IPS-15b (cell line): ENCODE results near the gene RCAN1.
A peak's percentile ranks its signal among the peaks of the same experiment; 100 is the strongest.
"Not testable (repeated sequence)": the region's sequence is repeated elsewhere in the genome, so short reads cannot be mapped to it uniquely, and the experiment has no call there.

Experiments
- H3K27me3 ChIP-seq: one replicate; pipeline ENCODE4 v1.6.1; 2013; ENCODE audit warnings: low read length; ENCODE audit not compliant: control insufficient read depth, insufficient read depth
- H3K36me3 ChIP-seq: one replicate; pipeline ENCODE4 v1.6.1; 2013; ENCODE audit warnings: low read length; ENCODE audit not compliant: control insufficient read depth, insufficient read depth
- H3K4me1 ChIP-seq: one replicate; pipeline ENCODE4 v1.6.1; 2013; ENCODE audit warnings: mild to moderate bottlenecking, low read length; ENCODE audit not compliant: control insufficient read depth, insufficient read depth
- H3K4me3 ChIP-seq: one replicate; pipeline ENCODE4 v1.5.1; 2013; ENCODE audit warnings: low read depth, low read length
- H3K9ac ChIP-seq: one replicate; pipeline ENCODE4 v1.6.1; 2013; ENCODE audit warnings: low read depth, mild to moderate bottlenecking, low read length
- H3K9me3 ChIP-seq: one replicate; pipeline ENCODE4 v1.6.1; 2013; ENCODE audit warnings: mild to moderate bottlenecking, low read length; ENCODE audit not compliant: control insufficient read depth, insufficient read depth

The RCAN1 gene

GRCh38 chr21:34619841-34620665, 5.1 kb upstream of the RCAN1 start:
- Histone ChIP-seq H3K9me3 (no peaks in the 10 kb centered on the region), H3K27me3 (peaks cover 3% of the 10 kb centered on the region), H3K9ac (no peak overlapping the region), H3K4me3 (no peak overlapping the region), H3K36me3 (no peaks in the 10 kb centered on the region), H3K4me1 (no peaks in the 10 kb centered on the region)

- Histone ChIP-seq H3K9me3 (no peaks in the 10 kb centered on the region), H3K9ac (no peak overlapping the region), H3K36me3 (no peaks in the 10 kb centered on the region), H3K27me3 (peaks cover 7% of the 10 kb centered on the region), H3K4me1 (no peaks in the 10 kb centered on the region), H3K4me3 (no peak overlapping the region)
These were observed 4.0 kb upstream of the RCAN1 start for GRCh38 chr21:34618941-34619340.

- peaks cover 17% of the 10 kb centered on the region for H3K27me3 ChIP-seq
- H3K4me1 ChIP-seq = no peaks in the 10 kb centered on the region
- no peaks in the 10 kb centered on the region for H3K9me3 ChIP-seq
- H3K9ac ChIP-seq = no peak overlapping the region
- no peak overlapping the region for H3K4me3 ChIP-seq
- no peaks in the 10 kb centered on the region for H3K36me3 ChIP-seq
These were observed 2.9 kb upstream of the RCAN1 start for GRCh38 chr21:34617753-34618339.

GRCh38 chr21:34615487-34615814, 538 bp upstream of the RCAN1 start:
- peak overlapping the region; percentile 60 for H3K4me3 ChIP-seq
- peaks cover 28% of the 10 kb centered on the region for H3K27me3 ChIP-seq
- no peaks in the 10 kb centered on the region for H3K36me3 ChIP-seq
- no peaks in the 10 kb centered on the region for H3K4me1 ChIP-seq
- no peak overlapping the region for H3K9ac ChIP-seq
- H3K9me3 ChIP-seq = no peaks in the 10 kb centered on the region

- H3K27me3 ChIP-seq = peaks cover 28% of the 10 kb centered on the region
- H3K9me3 ChIP-seq = no peaks in the 10 kb centered on the region
- H3K36me3 ChIP-seq = no peaks in the 10 kb centered on the region
- H3K4me1 ChIP-seq = no peaks in the 10 kb centered on the region
- peak overlapping the region; percentile 10 for H3K9ac ChIP-seq
- peak overlapping the region; percentile 52 for H3K4me3 ChIP-seq
These were observed 960 bp downstream of the RCAN1 start for GRCh38 chr21:34613679-34614627.

- Histone ChIP-seq H3K4me3 (no peak overlapping the region), H3K36me3 (no peaks in the 10 kb centered on the region), H3K27me3 (peaks cover 28% of the 10 kb centered on the region), H3K9ac (no peak overlapping the region), H3K9me3 (no peaks in the 10 kb centered on the region), H3K4me1 (no peaks in the 10 kb centered on the region)
These were observed 2.4 kb downstream of the RCAN1 start for GRCh38 chr21:34612557-34612956.

- no peaks in the 10 kb centered on the region for H3K4me1 ChIP-seq
- H3K27me3 ChIP-seq = peaks cover 25% of the 10 kb centered on the region
- H3K9ac ChIP-seq = no peak overlapping the region
- H3K4me3 ChIP-seq = no peak overlapping the region
- no peaks in the 10 kb centered on the region for H3K9me3 ChIP-seq
- H3K36me3 ChIP-seq = no peaks in the 10 kb centered on the region
These were observed 2.9 kb downstream of the RCAN1 start for GRCh38 chr21:34612056-34612455.

GRCh38 chr21:34611528-34611927, 3.4 kb downstream of the RCAN1 start:
- Histone ChIP-seq H3K9ac (no peak overlapping the region), H3K9me3 (no peaks in the 10 kb centered on the region), H3K27me3 (peaks cover 25% of the 10 kb centered on the region), H3K4me3 (no peak overlapping the region), H3K4me1 (no peaks in the 10 kb centered on the region), H3K36me3 (no peaks in the 10 kb centered on the region)

- Histone ChIP-seq H3K9me3 (no peaks in the 10 kb centered on the region), H3K27me3 (peaks cover 25% of the 10 kb centered on the region), H3K4me1 (no peaks in the 10 kb centered on the region), H3K36me3 (no peaks in the 10 kb centered on the region), H3K4me3 (no peak overlapping the region), H3K9ac (no peak overlapping the region)
These were observed 4.9 kb downstream of the RCAN1 start for GRCh38 chr21:34609933-34610549.

- Histone ChIP-seq H3K4me1 (no peaks in the 10 kb centered on the region), H3K9me3 (no peaks in the 10 kb centered on the region), H3K36me3 (no peaks in the 10 kb centered on the region)
These were observed 5.5 kb downstream of the RCAN1 start for GRCh38 chr21:34609244-34609932.

GRCh38 chr21:34607376-34607775, 7.5 kb downstream of the RCAN1 start:
- H3K9ac ChIP-seq, H3K4me3 ChIP-seq, H3K4me1 ChIP-seq, H3K36me3 ChIP-seq, H3K27me3 ChIP-seq, H3K9me3 ChIP-seq: not testable (repeated sequence)

More at GRCh38 chr21:34609244-34609932, 5.5 kb downstream of the RCAN1 start:
- Histone ChIP-seq H3K4me3 (no peak overlapping the region), H3K27me3 (peaks cover 25% of the 10 kb centered on the region), H3K9ac (no peak overlapping the region)
